ENCODE results near the gene CDC42EP5.

DNA sequence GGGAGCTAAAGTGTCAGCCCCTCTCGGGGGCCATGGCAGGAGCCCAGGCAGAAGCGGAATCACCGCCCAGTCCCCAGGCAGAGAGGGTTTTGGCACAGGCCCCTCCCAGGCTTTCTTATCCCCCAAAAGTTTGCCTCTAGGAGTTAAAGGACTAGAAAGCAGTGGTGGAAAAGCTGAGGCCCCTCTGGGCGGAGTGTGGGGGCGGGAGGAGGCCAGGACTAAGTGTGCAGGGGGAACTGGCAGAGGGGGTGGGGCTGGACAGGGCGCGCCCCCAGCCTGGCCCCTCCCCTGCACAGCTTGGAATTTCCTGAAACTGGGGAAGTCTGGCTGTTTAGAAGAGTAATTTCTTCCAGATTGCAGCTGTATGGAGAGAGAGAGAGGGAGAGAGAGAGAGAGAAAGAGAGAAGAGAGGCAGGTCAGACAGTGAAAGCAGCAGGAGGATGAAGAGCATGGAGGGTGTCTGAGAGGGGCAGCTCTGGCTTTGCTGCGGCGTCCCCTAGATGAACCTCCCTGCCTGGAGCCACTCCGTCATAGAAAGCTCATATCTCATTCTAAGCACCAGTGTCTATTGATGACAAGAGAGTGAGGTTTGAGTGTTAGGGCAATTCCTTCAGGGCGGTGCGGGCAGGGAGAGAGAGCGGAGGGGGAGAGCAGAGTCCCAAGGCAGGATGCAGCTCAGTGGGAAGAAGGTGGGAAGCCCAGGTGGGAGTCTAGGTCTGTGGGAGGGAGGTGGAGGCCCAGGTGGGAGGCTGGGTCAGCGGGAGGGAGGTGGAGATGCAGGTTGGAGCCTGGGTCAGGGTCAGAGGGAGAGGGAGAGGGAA lies at the start of gene CDC42EP5:
- TF ChIP-seq, protein P1, sequence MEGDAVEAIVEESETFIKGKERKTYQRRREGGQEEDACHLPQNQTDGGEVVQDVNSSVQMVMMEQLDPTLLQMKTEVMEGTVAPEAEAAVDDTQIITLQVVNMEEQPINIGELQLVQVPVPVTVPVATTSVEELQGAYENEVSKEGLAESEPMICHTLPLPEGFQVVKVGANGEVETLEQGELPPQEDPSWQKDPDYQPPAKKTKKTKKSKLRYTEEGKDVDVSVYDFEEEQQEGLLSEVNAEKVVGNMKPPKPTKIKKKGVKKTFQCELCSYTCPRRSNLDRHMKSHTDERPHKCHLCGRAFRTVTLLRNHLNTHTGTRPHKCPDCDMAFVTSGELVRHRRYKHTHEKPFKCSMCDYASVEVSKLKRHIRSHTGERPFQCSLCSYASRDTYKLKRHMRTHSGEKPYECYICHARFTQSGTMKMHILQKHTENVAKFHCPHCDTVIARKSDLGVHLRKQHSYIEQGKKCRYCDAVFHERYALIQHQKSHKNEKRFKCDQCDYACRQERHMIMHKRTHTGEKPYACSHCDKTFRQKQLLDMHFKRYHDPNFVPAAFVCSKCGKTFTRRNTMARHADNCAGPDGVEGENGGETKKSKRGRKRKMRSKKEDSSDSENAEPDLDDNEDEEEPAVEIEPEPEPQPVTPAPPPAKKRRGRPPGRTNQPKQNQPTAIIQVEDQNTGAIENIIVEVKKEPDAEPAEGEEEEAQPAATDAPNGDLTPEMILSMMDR (IDR thresholded peaks at IDR 0.05): no peak
- peak in 1 of 4 donors; percentile 68 for TF ChIP-seq POLR2A (IDR thresholded peaks at IDR 0.05)

All from esophagus squamous epithelium (tissue), 4 donors.